ENCODE results near the gene SLC37A4. TPM values are rescaled to one million over a fixed set of nuclear protein-coding genes. Genes with fewer than 3 reads are reported as not detected.

The SLC37A4 gene
- total and polyA plus RNA-seq, 2 of the 8 experiments (the other 6 are each of a cell fraction or from before 2014, with no cell fraction given) = 35.1 to 91.9 TPM

DNA sequence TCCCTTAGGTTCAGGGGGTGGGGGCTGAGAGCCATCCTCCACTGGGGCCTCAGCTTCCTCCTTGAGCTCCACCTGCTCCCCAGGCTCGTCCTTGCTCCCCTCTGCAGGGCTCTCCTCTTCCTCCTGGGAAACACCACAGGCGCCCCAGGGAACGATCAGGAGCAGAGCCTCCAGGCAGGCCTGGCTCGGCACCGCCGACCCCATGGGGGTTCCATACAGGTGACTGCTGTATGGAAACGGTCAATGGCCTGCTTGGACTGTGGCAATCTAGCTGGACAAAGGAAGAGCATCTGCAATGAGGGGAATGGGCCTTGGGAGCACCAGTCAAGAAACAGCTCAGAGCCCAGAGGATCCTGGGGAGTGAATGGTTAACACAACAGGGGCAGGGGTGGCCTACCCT, 18.4 kb upstream of the SLC37A4 start (continued):
- TF ChIP-seq, protein P1, sequence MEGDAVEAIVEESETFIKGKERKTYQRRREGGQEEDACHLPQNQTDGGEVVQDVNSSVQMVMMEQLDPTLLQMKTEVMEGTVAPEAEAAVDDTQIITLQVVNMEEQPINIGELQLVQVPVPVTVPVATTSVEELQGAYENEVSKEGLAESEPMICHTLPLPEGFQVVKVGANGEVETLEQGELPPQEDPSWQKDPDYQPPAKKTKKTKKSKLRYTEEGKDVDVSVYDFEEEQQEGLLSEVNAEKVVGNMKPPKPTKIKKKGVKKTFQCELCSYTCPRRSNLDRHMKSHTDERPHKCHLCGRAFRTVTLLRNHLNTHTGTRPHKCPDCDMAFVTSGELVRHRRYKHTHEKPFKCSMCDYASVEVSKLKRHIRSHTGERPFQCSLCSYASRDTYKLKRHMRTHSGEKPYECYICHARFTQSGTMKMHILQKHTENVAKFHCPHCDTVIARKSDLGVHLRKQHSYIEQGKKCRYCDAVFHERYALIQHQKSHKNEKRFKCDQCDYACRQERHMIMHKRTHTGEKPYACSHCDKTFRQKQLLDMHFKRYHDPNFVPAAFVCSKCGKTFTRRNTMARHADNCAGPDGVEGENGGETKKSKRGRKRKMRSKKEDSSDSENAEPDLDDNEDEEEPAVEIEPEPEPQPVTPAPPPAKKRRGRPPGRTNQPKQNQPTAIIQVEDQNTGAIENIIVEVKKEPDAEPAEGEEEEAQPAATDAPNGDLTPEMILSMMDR (IDR thresholded peaks at IDR 0.05; ENCODE audit: control extremely low read depth in 1 of 3, insufficient read depth in 1 of 3, low read depth in 1 of 3, low read length in 3 of 3) = no peak
- TF ChIP-seq, protein P2, sequence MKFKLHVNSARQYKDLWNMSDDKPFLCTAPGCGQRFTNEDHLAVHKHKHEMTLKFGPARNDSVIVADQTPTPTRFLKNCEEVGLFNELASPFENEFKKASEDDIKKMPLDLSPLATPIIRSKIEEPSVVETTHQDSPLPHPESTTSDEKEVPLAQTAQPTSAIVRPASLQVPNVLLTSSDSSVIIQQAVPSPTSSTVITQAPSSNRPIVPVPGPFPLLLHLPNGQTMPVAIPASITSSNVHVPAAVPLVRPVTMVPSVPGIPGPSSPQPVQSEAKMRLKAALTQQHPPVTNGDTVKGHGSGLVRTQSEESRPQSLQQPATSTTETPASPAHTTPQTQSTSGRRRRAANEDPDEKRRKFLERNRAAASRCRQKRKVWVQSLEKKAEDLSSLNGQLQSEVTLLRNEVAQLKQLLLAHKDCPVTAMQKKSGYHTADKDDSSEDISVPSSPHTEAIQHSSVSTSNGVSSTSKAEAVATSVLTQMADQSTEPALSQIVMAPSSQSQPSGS (IDR thresholded peaks at IDR 0.05; ENCODE audit: low read length) = no peak
- TF ChIP-seq SP2 (IDR thresholded peaks at IDR 0.05; ENCODE audit: low read length) (no peak), TCF12 (IDR thresholded peaks at IDR 0.05; ENCODE audit: low read depth, low read length) (no peak), GABPA (IDR thresholded peaks at IDR 0.05; ENCODE audit: borderline replicate concordance, insufficient read depth, low read length) (no peak)
- TF ChIP-seq, protein P3, sequence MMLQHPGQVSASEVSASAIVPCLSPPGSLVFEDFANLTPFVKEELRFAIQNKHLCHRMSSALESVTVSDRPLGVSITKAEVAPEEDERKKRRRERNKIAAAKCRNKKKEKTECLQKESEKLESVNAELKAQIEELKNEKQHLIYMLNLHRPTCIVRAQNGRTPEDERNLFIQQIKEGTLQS (IDR thresholded peaks at IDR 0.05; ENCODE audit: insufficient read depth, low read depth, low read length) = no peak
